Activated CD8-positive, alpha-beta memory T cell treated with anti-CD3 and anti-CD28 coated beads for 4 hours (primary cell): ENCODE data around the gene JAZF1.

Experiments
- DNase-seq, 2 donors: peaks; one replicate each; pipeline ENCODE4 v3.0.0-alpha.2; 2020; ENCODE audit warnings: low read depth in 2 of 2

JAZF1 gene

DNA sequence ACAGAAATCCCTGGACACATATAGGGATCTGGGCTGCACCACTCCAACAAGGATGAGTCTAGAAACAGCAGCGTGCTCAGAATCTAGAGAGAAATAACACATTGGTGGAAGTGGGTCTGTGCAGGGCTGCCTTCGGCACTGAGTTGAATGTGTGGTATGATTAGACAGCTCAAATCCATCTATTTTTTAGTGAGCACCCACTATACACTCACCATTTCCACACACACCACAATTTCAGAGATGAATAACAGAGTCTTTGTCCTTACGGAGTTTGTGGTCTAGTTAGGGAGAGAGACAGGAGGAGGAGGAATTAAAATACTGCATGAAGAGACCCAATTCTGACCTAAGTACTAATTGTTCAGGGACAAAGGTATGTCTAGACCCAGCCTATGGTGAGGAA lies 44.2 kb downstream of the JAZF1 start:
- no peak for DNase-seq

DNA sequence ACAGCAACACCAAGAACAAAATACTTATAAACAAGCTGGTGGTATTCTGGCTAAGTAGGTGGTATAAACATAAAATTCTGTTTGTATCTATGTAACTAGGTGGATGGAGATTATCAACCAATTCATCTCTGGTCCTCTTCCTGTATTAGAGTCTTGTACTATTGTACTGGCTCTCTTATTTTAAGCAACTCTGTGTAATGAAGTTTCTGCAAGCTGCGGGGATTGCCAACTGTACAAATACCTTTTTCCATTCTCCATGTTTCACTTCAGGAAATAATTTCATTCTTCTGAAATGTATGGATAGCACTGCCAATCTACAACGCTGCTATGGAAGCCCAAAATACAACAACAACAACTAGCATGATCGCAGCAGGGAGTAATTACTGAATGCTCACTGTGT lies 44.8 kb downstream of the JAZF1 start:
- no peak for DNase-seq

DNA sequence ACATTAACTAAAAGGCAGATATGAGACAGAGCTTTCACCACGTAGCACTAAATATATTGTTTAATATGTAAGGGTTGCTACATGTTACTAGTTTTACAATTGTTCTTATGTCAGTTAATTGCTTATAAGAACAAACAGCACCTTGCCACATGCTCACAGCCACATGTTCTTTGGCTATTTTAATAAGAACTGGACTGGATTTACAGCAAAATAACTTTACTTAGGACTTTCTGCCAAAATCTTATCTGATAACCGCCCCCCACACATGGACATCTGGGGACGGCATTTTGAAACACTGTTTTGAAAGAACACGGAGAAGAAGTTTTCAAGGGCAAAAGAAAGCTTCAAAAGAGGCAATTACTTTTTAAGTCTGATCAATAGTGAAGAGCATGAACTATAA lies 45.3 kb downstream of the JAZF1 start:
- no peak for DNase-seq

DNA sequence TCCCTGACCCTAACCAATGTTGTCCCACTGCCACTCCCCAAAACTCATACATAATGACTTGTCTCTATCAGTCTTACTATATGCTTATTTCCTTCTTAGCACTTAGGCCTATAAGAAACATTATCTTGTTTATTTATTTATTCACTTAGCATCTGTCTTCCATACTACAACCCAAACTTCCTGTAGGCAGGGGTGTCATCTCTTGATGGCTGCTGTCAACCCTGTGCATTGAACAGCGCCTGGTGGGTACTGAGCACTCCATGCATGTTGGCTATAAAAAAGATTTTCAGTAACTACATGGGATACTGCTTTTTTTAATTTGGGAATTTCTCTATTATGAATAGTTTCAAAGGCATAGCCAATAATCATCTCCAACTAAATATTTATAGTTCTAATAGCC lies 46.7 kb downstream of the JAZF1 start:
- DNase-seq: no peak

DNA sequence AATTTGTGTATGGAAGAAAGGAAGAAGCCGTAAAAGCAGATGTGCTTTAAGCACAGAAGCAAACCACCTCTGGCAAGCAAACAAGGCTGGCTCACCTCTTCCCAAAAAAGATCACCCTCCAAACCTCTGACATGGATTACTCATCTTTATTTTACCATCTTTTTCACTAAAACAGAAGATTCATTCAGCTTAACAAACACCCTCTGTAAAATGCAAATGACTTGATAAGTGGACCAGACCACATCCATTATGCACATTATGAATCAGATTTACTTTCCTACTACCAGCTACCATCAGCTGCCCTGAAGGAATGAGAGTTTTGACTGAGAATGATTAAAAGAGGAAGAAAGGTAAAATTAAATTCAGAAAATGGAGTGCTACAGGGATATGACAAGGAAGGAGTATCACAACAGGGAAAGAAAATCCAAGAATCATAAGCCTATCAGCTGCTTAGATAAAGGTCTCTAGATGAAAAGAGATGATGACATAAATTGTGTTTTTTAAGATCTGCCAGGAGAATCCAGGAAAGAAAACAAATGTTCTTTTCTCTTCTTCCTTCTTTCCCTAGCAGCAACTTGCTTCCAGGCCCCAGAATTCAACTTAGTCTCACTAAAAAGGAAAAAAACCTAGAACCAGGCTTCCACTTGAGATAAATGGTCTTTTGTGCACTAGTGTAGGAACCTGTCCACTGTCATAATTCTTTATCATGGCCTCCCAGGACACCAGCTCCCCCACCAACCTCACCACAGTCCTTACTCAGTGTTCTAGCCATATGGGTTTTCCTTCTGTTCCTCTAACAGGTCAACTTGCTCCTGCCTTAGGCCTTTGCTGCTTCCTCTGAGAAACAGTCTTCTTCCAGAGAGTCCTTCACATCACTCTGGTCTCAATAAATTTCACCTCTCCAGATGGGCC lies 47.4 kb downstream of the JAZF1 start:
- no peak for DNase-seq

DNA sequence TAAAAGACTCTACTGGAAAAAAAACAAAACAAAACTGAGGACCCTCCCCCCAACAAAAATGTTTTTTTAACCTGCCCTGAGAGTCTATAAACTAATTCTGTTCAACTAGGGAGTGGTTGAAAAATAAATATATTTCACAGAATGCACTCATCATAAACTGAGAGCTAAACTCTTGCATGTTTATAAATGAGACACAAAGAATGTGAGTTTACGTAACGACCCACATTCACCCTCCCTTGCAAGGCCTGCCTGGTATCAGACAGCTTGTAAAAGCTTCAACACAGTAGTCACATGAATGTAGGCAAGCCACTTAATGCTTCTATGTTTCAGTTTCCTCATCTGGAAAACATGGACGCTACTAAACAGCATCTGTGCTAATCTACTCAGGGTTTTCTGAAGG lies 50.3 kb downstream of the JAZF1 start:
- DNase-seq: no peak

DNA sequence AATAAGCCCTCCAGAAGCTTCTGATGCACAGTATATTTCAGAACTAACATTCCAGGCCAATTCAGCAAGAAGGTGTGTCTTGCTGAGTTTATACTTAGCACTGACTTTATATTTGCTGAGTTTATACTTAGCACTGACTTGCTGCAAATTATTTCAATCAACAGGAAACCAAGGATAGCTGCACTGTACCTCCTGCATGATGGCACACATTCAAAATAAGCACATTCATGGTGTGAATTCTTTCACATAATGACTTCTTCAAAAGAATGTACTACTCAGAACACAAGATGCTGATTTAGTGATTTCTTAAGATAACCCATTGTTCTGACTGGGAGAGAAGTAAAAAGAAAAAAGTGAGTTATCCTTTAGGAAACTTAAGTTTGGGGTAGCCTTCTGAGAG lies 52.0 kb downstream of the JAZF1 start:
- DNase-seq: no peak

DNA sequence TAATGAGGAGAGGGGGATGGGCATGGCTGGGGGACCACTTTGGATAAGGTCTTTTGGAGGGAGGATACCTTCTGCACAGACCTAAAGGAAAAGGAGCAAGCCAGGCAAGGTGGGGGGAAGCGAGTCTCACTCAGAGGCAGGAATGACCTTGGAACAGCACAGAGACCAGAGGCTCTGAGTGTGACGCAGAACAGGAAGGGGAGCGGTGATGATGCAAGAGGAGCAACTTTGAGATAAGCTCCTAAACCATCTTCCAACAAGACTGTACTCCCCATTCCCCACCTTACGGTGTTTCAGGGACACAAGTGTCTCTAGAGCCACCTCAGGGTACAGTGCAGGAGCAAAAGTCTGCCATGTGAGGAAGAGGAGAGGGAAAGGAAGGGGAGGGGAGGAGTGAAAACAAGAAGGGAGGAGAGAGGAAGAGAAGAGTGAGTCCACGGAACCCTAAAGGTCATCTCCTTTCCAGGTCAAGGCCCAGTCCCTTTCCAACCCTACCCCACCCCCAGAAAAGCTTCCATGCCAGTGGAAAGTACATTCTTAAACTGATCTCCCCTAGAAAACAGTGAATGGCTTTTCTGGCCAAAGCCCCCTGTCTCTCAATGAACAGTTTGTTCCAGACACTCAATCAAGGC lies 54.1 kb downstream of the JAZF1 start:
- DNase-seq: no peak

DNA sequence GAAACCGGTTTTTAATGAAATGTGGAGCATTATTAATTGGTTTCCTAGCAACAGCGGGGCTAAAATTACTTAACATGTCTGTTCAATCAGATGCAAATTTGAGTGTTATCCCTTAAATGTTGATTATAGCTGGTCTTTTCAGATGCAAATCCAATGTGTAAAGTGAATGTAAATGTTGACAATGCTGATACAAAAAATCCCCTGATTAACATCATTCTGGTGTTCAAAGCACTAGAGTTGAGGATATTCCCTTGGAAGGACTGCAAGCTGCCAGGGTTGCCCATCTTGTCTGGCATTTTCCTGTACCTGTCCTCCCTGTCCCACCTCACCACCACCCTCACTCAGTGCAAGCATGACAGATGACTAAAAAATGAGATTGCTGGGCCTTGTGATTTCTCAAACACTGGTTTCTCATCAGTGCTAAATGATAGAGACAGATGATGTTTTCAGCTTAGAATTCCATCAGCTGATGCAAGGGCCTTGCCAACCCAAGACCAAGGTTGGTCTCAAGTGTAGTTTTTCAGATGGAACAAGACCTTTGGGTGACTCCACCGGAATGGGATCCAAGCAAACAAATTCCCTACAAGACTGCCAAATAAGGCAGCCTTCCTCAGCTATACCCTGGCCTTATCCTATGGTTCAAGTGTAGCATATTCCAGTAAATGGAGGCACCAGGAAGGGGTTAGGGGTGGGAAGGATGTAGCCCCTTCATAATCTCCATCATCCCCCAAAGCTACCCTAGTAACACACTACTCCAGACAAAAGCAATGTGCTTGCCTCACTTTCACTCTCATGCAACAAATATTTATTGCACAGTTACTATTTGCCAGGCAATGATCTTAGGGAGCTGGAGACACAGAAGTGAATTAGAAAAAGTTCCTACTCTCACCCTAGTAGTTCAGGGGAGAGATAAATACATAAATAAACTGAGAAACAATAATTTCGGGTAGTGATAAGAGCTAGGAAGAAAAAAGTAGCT lies 54.9 kb downstream of the JAZF1 start:
- no peak for DNase-seq

DNA sequence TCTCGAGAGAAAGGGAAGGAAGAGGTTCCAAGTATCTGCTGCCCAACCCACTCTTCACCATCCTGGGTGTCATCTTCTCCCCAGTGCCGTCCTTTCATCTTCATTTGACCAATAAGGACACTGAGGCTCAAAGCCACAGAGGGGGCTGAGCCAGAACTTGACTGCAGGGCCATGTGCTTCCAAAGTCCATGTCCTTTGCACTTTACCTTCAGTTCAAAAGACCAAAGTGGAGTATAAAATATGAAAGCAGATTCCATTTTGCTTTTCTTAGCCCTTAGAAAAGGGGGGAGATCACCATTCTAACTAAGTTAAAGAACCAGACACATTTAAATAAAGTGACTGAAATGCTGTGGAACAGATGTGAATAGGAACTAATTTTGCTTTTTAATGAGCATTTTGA lies 56.2 kb downstream of the JAZF1 start:
- no peak for DNase-seq

DNA sequence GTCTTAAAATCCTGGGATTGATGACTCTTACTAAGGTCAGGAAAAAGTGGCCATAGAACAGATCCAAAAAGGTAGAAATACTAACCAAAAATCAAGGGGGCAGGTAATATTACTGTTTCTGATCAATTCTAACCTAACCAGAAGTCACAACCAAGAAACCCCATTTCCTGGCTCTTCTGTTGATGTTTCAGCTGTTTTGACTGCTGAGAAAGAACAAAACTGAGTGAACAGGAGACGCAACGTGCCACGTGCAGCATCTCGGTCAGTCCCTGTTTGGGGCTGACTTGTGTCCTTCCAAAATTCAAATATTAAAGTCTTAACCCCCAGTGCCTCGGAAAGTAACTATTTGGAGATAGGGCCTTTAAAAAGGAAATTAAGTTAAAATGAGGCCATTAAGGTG lies 56.8 kb downstream of the JAZF1 start:
- no peak for DNase-seq

DNA sequence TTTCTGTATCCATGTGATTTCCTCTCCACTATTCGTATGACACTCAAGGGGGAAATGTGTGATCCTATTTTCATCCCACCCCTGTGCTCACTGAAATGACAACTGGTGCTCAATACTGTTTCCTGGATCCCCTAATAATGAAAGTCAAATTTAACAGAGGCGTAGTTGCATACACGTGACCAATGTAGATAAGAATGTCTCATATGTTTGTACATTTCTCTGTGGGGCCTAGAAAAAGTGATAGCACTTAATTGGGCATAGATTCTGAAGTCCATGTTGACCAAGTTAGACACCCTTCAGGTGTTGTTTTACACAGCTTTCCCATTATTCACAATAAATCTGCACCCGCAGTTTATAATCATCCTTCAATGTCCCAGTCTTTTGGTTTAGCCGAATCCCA lies 59.1 kb downstream of the JAZF1 start:
- no peak for DNase-seq

DNA sequence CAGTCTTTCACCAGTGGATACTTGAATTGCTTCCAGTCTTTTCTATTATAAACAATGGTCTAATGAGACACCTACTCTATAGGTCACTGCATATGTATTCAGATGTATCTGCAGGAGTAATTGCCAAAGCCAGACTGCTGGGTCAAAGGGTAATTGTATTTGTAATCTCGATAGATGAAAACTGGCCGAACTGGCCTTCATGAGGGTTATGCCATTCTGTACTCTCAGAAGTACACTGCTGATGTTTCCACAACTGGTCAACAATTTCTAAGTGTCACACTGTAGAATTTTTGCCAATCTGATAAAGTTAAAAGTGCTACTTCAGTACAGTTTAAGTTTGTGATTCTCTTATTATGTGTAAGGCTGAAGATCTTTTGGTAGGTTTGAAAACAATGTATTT lies 64.6 kb downstream of the JAZF1 start:
- DNase-seq: no peak

DNA sequence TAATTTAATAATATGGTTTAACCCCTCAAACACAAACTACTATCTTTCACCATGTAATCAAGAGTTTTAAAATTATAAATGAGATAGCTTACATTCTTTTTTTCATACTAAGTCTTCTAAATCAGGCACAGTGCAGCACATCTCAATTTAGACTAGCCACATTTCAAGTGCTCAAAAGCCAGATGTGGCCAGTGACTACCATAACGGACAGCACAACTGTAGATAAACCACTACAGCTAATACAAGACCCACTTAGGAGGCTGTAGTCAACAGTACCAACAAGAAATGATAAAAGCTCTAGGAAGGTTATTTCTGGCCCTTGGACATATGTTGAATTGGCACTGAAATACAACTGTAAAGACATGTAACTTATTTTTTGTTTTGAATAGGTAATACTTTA lies 65.3 kb downstream of the JAZF1 start:
- DNase-seq: no peak

DNA sequence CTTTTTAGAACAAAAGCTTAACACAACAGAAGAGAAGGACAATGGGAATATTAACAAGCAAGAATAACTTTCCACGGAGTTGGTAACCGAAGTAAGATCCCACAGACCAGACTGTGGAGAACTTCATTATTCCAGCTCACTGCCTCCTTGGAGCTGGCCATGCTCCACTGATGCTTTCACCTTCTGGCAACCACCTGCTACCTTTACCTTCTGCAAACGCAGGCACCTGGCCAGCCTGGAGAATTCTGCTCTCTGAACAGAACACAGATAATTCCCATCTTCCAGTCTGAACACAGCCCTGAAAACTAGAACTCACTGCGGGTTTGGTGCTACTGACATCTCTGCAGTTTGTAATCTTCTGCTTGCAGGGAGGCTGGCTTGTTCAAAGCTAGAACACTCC lies 66.5 kb downstream of the JAZF1 start:
- DNase-seq: no peak

DNA sequence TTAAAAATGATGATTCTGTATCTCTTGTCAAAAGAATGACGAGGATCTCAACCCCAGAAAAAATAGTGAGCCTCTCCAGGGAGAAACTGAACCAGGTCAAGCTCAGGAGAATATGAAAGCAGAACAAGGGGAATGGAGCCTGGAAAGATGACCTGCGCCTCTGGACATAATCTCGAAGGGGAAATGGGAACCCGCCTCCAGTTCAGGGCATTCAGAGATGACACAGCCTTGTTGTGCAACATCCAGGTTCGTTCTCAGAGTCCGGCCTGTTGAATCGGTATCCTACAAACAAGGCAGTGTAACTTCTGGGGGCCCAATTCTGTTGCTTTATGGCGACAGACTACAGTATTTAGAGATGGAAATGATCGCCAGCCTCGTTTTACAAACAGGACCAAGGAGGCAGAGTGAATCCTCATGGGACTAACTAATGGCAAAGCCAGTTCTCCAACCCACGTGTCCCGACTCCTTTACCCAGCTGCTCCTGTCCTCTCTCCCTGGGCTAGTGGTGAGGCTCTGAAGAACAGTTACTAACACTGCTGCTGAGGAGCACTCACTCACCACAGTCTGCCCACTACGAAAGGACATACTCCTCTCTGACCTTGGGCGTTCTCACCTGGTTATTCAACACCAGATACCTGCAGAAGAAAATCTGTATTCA lies 67.6 kb downstream of the JAZF1 start:
- no peak for DNase-seq

DNA sequence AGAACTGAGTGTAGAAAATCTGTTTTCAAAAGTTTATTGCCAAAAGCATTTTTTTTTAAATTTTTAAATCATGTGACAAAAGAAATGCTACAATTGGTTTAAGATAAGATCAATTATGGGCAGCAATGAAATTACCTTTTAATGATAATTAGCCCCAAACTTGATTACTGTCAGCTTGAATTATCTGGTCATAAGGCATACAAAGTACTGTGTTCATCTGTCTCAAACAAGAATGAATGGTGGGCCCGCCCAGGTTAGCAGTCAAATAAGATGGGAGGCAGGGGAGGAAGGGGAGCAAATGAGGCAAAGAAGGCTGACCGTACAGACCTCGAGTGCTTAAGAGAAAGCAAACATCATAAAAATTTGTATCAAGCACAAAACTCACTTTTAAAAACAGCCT lies 68.1 kb downstream of the JAZF1 start:
- no peak for DNase-seq

DNA sequence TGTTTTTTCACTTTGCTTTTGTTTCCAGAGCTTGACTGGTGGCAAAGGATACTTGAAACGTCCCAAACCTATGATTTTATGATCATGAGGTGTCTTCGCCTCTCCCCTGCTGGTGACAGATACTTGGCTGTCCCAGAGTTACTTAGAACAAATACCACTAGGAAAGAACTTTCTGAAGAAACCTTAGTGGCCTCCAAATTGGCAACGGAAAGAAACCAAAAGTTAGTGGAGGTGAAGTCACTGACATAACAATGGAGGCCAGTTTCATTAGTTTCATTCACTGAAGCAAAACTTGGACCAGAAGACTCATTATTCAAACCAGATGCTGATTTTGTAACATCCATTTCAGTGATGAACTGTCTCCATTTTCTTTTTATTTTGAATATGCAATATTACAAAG lies 68.6 kb downstream of the JAZF1 start:
- DNase-seq: no peak

DNA sequence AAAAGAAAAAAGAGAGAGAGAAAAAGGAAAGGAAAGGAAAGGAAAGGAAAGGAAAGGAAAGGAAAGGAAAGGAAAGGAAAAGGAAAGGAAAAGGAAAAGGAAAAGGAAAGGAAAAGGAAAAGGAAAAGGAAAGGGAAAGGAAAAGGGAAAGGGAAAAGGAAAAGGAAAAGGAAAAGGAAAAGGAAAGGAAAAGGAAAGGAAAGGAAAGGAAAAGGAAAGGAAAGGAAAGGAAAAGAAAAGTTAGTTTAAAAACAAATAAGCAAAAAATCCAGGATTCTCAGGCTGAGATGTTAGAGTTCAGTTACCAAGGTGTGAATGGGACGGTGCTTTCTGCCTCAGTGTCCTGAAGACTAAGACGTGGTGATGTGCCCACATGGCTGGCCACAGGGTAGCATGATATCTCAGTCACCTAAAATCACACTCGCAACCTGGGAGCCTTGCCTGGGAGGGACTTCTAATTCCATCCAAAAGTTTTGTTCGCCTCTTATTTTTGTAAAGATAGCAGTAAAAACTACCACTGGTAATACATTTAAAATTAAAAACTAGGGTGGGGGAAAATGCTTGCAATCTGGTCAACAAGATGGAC lies 70.1 kb downstream of the JAZF1 start:
- no peak for DNase-seq

DNA sequence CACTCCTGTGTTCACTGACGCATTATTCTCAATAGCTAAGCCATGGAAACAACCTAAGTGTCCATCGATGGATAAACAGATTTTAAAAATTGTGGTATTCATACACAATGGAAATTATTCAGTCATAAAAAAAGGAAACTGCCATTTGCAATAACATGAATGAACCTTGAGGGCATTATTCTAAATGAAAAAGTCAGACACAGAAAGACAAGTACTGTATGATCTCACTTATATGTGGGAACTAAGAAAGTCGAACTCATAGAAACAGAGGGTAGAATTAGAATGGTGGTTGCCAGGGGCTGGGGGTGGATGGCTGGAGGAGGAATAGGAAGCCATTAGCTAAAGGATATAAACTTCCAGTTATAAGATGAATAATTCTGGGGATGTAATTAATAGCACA lies 71.8 kb downstream of the JAZF1 start:
- no peak for DNase-seq

DNA sequence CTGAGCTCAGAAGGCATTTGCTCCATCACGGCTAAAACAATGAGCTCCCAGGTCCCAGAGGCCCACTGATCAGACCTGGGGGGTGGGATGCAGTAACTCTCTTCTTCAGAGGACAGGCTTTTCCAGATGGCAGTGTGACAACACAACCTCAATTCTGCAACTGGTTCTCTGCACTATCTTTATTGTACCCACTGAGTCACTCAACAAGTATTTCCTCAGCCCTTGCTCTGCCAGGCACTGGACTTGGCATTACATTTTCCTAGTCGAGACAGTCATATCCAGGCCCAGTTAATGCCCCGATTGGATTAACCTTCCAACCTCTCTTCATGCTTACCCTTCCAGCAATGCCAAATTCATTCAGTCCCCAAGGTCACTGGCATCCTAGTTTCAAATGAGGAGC lies 72.6 kb downstream of the JAZF1 start:
- no peak for DNase-seq
